GM12872 (cell line): ENCODE results near the gene CRELD2.

Source experiments
- CTCF ChIP-seq: IDR thresholded peaks from 3 replicates; pipeline ENCODE4 v1.5.1; 2011; ENCODE audit warnings: low read depth, mild to moderate bottlenecking, low read length, moderate library complexity; ENCODE audit not compliant: insufficient read depth

Gene CRELD2

GRCh38 chr22:49956418-49956770 lies 38.0 kb downstream of the CRELD2 start:
- TF ChIP-seq CTCF: no peak

- TF ChIP-seq CTCF: no peak
These were observed 38.7 kb downstream of the CRELD2 start for GRCh38 chr22:49956914-49957825.

- TF ChIP-seq CTCF: no peak
These were observed 39.5 kb downstream of the CRELD2 start for GRCh38 chr22:49957826-49958365.

- TF ChIP-seq CTCF: no peak
These were observed 40.0 kb downstream of the CRELD2 start for GRCh38 chr22:49958366-49958921.

GRCh38 chr22:49958931-49959781 lies 40.7 kb downstream of the CRELD2 start:
- no peak for TF ChIP-seq CTCF

- TF ChIP-seq CTCF: no peak
These were observed 41.3 kb downstream of the CRELD2 start for GRCh38 chr22:49959782-49960158.

- TF ChIP-seq CTCF: no peak
These were observed 41.9 kb downstream of the CRELD2 start, which contains the start of gene PIM3 for GRCh38 chr22:49960159-49961004. Gene PIM3 (plus strand): TSS chr22:49960772. CDS start chr22:49960948, 176 bp downstream.
